Measurements from ENCODE around the gene ACVRL1.

DNA sequence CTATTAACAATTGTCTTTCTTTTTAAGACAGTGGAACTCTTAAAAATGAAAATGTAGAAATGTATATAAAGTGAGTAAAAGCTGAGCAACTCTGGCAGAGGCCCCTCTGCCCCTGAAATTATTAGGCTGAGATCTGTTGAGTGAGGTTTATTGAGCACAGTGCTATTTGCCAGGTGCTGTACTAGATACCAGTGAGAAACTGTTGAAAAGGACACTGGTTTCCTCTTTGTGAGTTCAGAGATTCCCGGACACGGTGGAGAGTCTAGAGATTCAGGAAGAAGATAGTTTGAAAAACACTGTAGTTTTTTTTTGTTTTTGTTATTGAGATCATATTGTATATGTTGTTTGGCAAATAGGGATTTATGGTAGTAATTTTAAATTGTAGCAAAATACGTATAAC is 55.4 kb downstream of the ACVRL1 start:
- TF ChIP-seq, protein P1, sequence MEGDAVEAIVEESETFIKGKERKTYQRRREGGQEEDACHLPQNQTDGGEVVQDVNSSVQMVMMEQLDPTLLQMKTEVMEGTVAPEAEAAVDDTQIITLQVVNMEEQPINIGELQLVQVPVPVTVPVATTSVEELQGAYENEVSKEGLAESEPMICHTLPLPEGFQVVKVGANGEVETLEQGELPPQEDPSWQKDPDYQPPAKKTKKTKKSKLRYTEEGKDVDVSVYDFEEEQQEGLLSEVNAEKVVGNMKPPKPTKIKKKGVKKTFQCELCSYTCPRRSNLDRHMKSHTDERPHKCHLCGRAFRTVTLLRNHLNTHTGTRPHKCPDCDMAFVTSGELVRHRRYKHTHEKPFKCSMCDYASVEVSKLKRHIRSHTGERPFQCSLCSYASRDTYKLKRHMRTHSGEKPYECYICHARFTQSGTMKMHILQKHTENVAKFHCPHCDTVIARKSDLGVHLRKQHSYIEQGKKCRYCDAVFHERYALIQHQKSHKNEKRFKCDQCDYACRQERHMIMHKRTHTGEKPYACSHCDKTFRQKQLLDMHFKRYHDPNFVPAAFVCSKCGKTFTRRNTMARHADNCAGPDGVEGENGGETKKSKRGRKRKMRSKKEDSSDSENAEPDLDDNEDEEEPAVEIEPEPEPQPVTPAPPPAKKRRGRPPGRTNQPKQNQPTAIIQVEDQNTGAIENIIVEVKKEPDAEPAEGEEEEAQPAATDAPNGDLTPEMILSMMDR (IDR thresholded peaks at IDR 0.05; ENCODE audit: poor library complexity) = no peak
- no peak for TF ChIP-seq EZH2 (IDR thresholded peaks at IDR 0.05; ENCODE audit: borderline replicate concordance)
